GM21786 (cell line): ENCODE measurements around the gene ELAVL3.
"Not testable (repeated sequence)": the region's sequence is repeated elsewhere in the genome, so short reads cannot be mapped to it uniquely, and the experiment has no call there.

Experiments used
- ATAC-seq: cut with Tn5 transposase; IDR thresholded peaks from one replicate; pipeline ENCODE4 v1.9.1; 2021; ENCODE audit not compliant: unreplicated experiment

The ELAVL3 gene

GRCh38 chr19:11444059-11444458, 36.8 kb downstream of the ELAVL3 start:
- no peak for ATAC-seq

- no peak for ATAC-seq
Measured at GRCh38 chr19:11437955-11438354, 42.9 kb downstream of the ELAVL3 start.

- no peak for ATAC-seq
Measured at GRCh38 chr19:11435833-11436313, 45.0 kb downstream of the ELAVL3 start.

- ATAC-seq = peak; percentile 91
Measured at GRCh38 chr19:11435057-11435832, 45.6 kb downstream of the ELAVL3 start, which contains the start of the genes ODAD3 and PRKCSH. Gene ODAD3, minus strand, starts transcription at chr19:11435121. Its CDS starts 105 bp downstream, at chr19:11435016. Gene PRKCSH, plus strand, starts transcription at chr19:11435635. Its CDS starts 483 bp downstream, at chr19:11436118.

GRCh38 chr19:11434703-11435056, 46.2 kb downstream of the ELAVL3 start:
- no peak for ATAC-seq

- ATAC-seq = not testable (repeated sequence)
Measured at GRCh38 chr19:11433526-11433925, 47.3 kb downstream of the ELAVL3 start.

GRCh38 chr19:11426656-11427055, 54.2 kb downstream of the ELAVL3 start:
- no peak for ATAC-seq

- no peak for ATAC-seq
Measured at GRCh38 chr19:11425719-11426457, 55.0 kb downstream of the ELAVL3 start.

GRCh38 chr19:11423791-11424181, 57.1 kb downstream of the ELAVL3 start:
- no peak for ATAC-seq

- ATAC-seq = no peak
Measured at GRCh38 chr19:11423164-11423790, 57.6 kb downstream of the ELAVL3 start.

- ATAC-seq = peak; percentile 66
Measured at GRCh38 chr19:11422163-11423065, 58.4 kb downstream of the ELAVL3 start.

- peak; percentile 23 for ATAC-seq
Measured at GRCh38 chr19:11421371-11422098, 59.3 kb downstream of the ELAVL3 start.

GRCh38 chr19:11420429-11421370, 60.1 kb downstream of the ELAVL3 start:
- ATAC-seq = no peak

GRCh38 chr19:11418549-11419506, 62.0 kb downstream of the ELAVL3 start, which contains the start of gene RGL3:
Gene RGL3, minus strand, starts transcription at chr19:11419314. Its CDS starts 36 bp downstream, at chr19:11419278.
- no peak for ATAC-seq

- no peak for ATAC-seq
Measured at GRCh38 chr19:11418094-11418548, 62.7 kb downstream of the ELAVL3 start.

- no peak for ATAC-seq
Measured at GRCh38 chr19:11416346-11417052, 64.3 kb downstream of the ELAVL3 start.

- no peak for ATAC-seq
Measured at GRCh38 chr19:11414544-11414943, 66.3 kb downstream of the ELAVL3 start.
